ENCODE measurements around the gene CYB5A. TPM values are rescaled to one million over a fixed set of nuclear protein-coding genes. Genes with fewer than 3 reads are reported as not detected.

Gene CYB5A
- total RNA-seq, 3 donors from 2014 or later: 123 to 183 (median 126) TPM

DNA sequence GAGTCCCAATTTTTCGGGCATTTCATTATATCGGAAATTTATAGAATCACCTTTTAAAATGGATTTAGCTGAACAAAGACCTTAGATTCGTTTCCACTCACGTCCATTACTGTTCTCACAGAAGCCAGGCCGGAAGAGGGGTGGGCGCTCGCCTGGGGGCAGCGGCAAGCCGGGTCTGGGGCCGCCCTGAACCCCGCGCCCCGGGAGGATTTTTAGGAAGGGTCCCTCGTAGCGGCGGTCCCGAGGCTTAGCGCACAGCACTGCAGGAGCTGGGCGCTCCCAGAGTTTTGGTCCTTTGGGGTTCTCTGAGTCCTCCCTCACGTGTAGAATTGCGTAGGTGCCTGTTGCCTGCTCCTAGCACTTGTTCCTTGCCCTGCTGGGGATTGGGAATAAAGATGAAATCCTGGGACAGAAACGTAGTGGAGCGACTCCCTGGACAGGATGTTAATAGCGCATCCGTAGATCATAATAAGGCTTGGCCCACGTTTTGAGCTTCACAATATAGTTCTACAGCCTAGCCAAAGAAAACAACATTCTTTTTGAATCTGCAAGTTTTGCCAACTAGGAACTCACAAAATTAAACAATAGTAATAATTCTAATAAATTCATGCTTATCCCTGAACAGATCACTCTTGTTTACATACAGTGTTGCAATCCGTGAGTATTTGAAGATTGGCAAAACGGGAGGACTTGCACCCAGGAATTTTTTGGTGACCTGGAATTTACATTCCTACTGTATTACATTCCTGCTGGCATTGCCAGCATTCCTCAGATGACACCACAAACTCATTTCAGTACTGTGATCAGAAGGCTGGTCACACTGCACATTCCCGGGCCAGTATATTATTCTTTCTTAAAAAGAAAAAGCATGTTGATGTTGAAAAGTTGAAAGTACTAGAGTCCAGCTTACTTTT, 24.8 kb upstream of the CYB5A start:
- intact Hi-C loops (cut with DNase I, micrococcal nuclease): no loop called here
- Histone ChIP-seq H3K9me3 (no peaks in the 10 kb centered on the region), H3K36me3 (ENCODE audit: low read depth) (no peaks in the 10 kb centered on the region), H3K4me3 (no peak overlapping the region), H3K4me1 (ENCODE audit: low read depth) (no peaks in the 10 kb centered on the region)
- ATAC-seq: no peak
- TF ChIP-seq CTCF (IDR thresholded peaks at IDR 0.05): no peak
- DNase-seq: no peak

DNA sequence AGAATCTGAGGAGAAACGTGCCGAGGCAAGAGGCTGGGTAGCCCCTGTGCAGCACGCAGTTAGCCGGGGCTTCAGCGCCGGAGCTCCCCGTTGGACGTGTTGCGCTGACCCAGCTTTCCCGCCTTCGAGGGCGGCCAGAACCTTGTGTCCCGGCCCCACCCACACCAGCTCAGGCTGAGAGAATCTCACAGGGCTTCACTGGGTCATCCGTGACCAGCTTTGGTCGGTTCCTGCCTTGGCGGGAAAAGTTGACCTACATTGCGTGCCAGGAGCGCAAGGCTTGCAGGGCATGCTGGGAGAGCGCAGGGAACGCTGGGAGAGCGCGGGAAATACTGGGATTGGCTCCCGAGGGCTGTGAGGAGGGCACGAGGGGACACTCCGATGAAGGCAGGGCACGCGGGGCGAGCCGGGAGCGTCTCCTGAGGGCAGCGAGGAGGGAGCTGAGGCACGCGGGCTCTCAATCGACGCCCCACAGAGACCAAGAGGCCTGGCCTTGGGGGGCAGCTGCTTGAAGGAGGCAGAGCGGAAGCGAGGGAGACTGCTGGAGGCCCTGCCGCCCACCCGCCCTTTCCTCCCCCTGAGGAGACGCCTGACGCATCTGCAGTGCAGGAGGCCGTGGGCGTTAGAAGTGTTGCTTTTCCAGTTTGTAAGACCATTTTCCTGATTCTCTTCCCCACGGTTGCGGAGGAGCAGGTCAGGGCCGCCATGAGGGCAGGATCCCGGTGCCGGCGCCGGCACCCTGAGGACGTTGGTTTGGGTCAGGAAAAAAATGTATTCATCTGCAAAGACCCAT, 23.9 kb upstream of the CYB5A start, which contains the start of gene C18orf63:
C18orf63 (plus strand) TSS at position 376 of the 793 bp plus-strand sequence. CDS start 2,027 bp downstream, outside the sequence.
- Histone ChIP-seq H3K4me1 (ENCODE audit: low read depth) (no peaks in the 10 kb centered on the region), H3K4me3 (no peak within 1 kb of the TSS), H3K9me3 (no peaks in the 10 kb centered on the region), H3K36me3 (ENCODE audit: low read depth) (no peaks in the 10 kb centered on the region)
- ATAC-seq (no peak), DNase-seq (no peak)
- no peak for TF ChIP-seq CTCF (IDR thresholded peaks at IDR 0.05)
- intact Hi-C loops (cut with DNase I, micrococcal nuclease): no loop called here

GRCh38 chr18:74314759-74315463, 23.1 kb upstream of the CYB5A start:
- no peak overlapping the region for H3K4me3 ChIP-seq
- no peak for ATAC-seq
- no peak for TF ChIP-seq CTCF (IDR thresholded peaks at IDR 0.05)
- H3K9me3 ChIP-seq: no peaks in the 10 kb centered on the region
- no peaks in the 10 kb centered on the region for H3K4me1 ChIP-seq (ENCODE audit: low read depth)
- no peak for DNase-seq
- H3K36me3 ChIP-seq (ENCODE audit: low read depth): no peaks in the 10 kb centered on the region
- intact Hi-C loops (cut with DNase I, micrococcal nuclease): no loop called here

DNA sequence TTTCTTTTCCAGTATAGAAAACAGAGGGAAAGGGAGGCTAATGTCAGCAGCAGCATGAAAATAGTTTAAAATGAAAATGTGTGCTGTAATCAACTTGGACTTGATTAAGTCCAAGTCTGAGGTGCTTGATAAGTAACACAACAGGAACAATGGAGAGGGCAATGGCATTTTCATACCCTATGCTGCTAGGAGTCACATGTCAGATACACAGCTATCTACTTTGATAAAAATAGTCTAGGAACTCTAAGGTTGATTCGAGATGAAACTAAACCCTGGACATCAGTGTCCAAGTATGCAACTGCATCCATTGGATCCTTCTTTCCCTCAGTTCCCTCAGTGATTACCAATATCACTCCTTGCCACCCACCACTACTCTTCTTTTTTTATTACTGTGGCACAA, 19.2 kb upstream of the CYB5A start:
- intact Hi-C loops (cut with DNase I, micrococcal nuclease): no loop called here
- H3K36me3 ChIP-seq (ENCODE audit: low read depth): no peaks in the 10 kb centered on the region
- no peaks in the 10 kb centered on the region for H3K9me3 ChIP-seq
- ATAC-seq: no peak
- DNase-seq: no peak
- H3K4me1 ChIP-seq (ENCODE audit: low read depth): no peaks in the 10 kb centered on the region
- no peak for TF ChIP-seq CTCF (IDR thresholded peaks at IDR 0.05)
- no peak overlapping the region for H3K4me3 ChIP-seq

DNA sequence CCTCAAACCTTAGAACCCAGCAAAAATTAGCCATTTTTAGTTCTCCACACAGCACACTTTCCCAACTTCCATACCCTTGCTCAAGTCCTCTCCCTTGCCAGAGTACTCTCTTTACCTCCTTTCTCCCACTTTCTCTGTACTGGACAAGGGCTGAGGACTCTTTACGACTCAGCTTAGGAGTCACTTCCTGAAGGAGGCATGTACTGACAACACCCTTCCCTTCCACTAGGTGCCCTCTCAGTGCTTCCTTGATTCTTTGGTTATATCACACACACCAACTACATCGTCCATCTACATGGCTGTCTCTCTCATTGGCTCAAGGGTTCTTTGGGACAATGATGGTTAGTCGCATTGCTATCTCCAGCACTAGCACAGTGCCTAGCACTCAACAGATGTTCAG, 18.6 kb upstream of the CYB5A start:
- H3K4me3 ChIP-seq: no peak overlapping the region
- H3K36me3 ChIP-seq (ENCODE audit: low read depth): no peaks in the 10 kb centered on the region
- TF ChIP-seq CTCF (IDR thresholded peaks at IDR 0.05): no peak
- ATAC-seq: peak; percentile 96
- peak in 1 of 3 donors; percentile 46 for DNase-seq
- H3K9me3 ChIP-seq: no peaks in the 10 kb centered on the region
- intact Hi-C loops (cut with DNase I, micrococcal nuclease): no loop called here
- H3K4me1 ChIP-seq (ENCODE audit: low read depth): no peaks in the 10 kb centered on the region

All from mucosa of descending colon (tissue), 3 donors.